HG03558 (cell line): ENCODE results near the gene FNDC5.

Experiments used
- ATAC-seq: cut with Tn5 transposase; IDR thresholded peaks from one replicate; pipeline ENCODE4 v1.9.1; 2021; ENCODE audit warnings: moderate number of reproducible peaks; ENCODE audit not compliant: unreplicated experiment; ENCODE audit errors: extremely low read depth

The FNDC5 gene

GRCh38 chr1:32898056-32898455 lies 27.3 kb upstream of the FNDC5 start:
- no peak for ATAC-seq

GRCh38 chr1:32897082-32898049 lies 26.7 kb upstream of the FNDC5 start:
- ATAC-seq, result no peak

- ATAC-seq, result no peak
These were observed 25.7 kb upstream of the FNDC5 start for GRCh38 chr1:32896451-32896850.

DNA sequence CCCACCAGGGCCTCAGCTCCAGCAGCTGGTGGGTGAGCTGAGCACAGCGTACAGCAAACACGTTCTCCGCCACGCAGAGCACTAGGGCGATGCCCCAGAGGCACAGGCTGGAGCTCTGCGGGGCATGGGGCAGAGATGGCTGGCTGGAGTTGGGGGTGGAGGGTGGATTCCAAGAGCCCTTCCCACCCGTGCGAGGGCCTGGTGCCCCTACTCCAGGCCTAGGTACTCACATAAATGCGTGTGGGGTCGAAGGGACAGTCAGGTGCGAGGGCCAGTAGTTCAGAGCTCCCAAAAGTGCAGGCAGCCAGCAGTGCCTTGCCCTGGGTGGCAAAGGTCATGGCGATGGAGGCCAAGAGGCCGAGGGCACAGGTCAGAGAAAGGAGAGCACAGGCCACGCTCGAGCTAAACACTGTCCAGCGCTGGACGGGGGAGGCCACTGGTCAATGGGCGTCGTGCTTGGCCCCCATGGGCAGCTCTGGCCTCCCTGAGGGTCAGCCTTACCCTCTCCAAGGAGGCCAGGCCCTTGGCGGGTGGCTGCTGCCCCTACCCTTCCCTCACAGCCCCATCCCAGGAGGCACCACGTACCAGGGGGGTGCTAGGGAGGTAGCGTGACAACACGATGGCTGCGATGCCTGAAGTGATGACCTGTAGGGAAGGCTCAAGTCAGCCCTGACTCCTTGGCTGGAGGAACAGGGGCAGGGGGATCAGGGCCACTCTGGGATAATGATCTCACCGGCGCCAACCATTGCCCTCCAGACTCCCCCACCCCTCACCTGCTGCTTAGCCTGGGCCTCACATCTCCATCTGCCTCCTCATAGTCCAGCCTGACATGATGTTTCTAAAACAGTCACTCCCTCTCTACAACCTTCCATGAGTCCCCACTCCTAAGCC lies 24.9 kb upstream of the FNDC5 start:
- ATAC-seq, result no peak

GRCh38 chr1:32894681-32895080 lies 24.0 kb upstream of the FNDC5 start:
- ATAC-seq, result no peak

- no peak for ATAC-seq
These were observed 23.4 kb upstream of the FNDC5 start for GRCh38 chr1:32894019-32894600.

GRCh38 chr1:32893198-32894018 lies 22.7 kb upstream of the FNDC5 start:
- no peak for ATAC-seq

DNA sequence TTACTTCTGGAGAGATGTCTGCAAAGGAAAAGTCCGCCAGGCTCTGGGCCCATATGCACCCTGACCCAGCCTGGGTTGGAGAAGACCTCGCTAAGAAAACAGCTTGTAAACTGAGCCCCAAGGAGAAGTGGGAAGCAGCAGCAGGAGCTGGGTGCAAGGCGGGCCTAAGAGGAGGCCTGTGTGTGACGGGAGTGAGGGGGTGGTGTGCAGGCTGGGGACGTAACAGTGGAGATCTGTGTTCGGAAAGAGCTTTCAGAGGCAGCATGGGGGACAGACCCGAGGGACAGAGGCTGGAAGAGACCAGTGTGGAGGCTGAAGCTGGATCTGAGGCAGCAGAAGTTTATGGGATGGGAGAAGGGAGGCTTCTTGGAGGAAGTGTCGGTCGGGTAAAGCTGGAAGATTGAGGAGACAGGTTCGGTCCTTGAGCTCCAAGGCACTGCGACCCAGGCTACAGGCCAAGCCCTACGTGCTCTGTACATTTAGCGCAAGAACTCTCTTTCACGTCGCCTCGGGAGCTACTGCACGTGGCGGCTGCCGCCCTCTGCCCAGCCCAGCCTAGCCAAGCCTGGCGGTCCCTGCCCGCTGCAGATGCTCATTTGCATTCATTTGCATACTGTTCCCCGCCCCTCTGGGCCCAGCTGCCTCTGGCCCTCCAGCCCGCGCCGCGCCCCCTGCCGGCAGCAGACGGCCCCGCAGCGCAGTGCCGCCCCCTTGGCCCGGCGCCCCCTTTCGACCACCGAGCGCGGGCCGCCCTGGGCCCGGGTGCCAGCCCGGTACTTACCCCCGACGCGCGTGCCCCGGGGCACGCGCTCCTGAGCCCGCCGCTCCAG lies 21.9 kb upstream of the FNDC5 start:
- ATAC-seq, result no peak

DNA sequence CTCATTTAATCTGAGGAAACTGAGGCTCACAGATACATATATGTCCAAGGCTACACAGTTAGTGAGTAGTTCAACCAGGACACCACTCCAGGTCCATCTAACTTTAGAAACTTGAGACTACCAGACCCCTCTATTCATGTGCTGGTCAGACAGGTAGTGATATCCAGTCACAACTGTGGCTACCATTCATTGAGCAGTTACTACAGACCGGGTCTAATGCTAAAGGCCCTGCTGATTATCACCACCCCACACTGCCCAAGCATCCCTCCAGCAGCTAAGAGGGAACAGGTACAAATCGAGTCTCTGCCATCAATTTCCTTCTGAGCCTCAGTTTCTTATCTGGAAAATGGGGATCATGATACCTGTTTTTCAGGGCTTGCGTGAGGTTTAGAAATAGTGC lies 20.9 kb upstream of the FNDC5 start:
- no peak for ATAC-seq

GRCh38 chr1:32891241-32891570 lies 20.5 kb upstream of the FNDC5 start:
- ATAC-seq, result no peak

DNA sequence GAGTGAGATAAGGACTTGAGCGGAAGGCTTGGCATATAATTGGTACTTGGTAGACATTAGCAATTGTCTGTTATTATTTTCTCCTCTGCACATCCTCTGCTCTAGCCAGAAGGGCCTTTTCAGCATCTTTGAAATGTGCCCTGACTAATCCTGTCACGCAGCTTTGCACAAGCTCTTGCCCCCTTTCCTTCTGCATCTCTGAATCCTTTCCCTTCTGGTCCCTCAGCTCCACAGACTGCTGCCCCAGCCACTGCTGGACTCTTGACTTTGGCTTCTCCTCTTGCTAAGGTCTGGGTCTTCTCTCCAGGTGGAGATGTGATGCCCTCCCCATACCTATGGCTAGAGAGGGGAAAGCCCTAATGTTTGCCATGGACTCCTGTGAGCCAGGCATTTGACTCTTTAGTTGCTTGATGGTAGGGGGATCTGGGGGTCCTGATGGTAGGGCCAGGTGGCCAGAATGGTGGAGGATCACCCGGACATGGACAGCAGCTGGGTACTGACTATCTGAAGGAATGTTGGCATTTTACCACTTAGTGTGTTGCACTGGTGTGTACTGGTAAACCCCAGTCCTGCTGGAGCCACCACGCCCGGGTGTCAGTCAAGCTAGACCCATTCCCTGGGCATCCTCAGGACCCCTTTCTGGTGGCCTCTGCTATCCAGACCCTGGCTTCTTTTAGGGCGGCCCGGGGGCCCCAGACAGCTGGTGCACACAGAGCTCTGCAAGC lies 20.0 kb upstream of the FNDC5 start:
- no peak for ATAC-seq

- no peak for ATAC-seq
These were observed 19.1 kb upstream of the FNDC5 start for GRCh38 chr1:32889731-32890278.

- no peak for ATAC-seq
These were observed 18.1 kb upstream of the FNDC5 start for GRCh38 chr1:32888677-32889420.

- no peak for ATAC-seq
These were observed 17.4 kb upstream of the FNDC5 start for GRCh38 chr1:32888134-32888533.

- ATAC-seq, result no peak
These were observed 16.9 kb upstream of the FNDC5 start for GRCh38 chr1:32887623-32888022.

GRCh38 chr1:32886828-32887414 lies 16.2 kb upstream of the FNDC5 start:
- no peak for ATAC-seq
